H9 (cell line): ENCODE data around the gene SOX1. TPM values are rescaled to one million over a fixed set of nuclear protein-coding genes. Genes with fewer than 3 reads are reported as not detected.

Experiments
- DNase-seq: peaks from one replicate; pipeline ENCODE4 v3.0.0-alpha.2; 2017
- H2AFZ ChIP-seq: one replicate; pipeline ENCODE4 v1.6.1; 2013; ENCODE audit warnings: mild to moderate bottlenecking, low read length, control low read depth, moderate library complexity
- H2AK5ac ChIP-seq: 2 replicates; pipeline ENCODE4 v1.6.1; 2013; ENCODE audit warnings: low read length, control low read depth, mixed read lengths; ENCODE audit not compliant: insufficient read length
- H2BK120ac ChIP-seq: one replicate; pipeline ENCODE4 v1.6.1; 2013; ENCODE audit warnings: low read depth, mild to moderate bottlenecking, low read length, control low read depth, inconsistent platforms; ENCODE audit not compliant: poor library complexity, severe bottlenecking
- H2BK12ac ChIP-seq: 2 replicates; pipeline ENCODE4 v1.6.1; 2013; ENCODE audit warnings: low read length, control low read depth, mixed read lengths, low read depth; ENCODE audit not compliant: insufficient read length
- H2BK15ac ChIP-seq: 2 replicates; pipeline ENCODE4 v1.6.1; 2013; ENCODE audit warnings: low read depth, low read length, control low read depth
- H2BK20ac ChIP-seq: one replicate; pipeline ENCODE4 v1.6.1; 2013; ENCODE audit warnings: low read depth, mild to moderate bottlenecking, low read length, control low read depth, inconsistent platforms; ENCODE audit not compliant: poor library complexity, severe bottlenecking
- H2BK5ac ChIP-seq: 2 replicates; pipeline ENCODE4 v1.6.1; 2013; ENCODE audit warnings: low read length, control low read depth, mixed read lengths; ENCODE audit not compliant: insufficient read length
- H3K14ac ChIP-seq: 2 replicates; pipeline ENCODE4 v1.6.1; 2013; ENCODE audit warnings: low read length, control low read depth; ENCODE audit not compliant: insufficient read depth
- H3K18ac ChIP-seq: 2 replicates; pipeline ENCODE4 v1.6.1; 2013; ENCODE audit warnings: low read depth, mild to moderate bottlenecking, mixed read lengths, low read length, control low read depth; ENCODE audit not compliant: insufficient read length
- H3K23ac ChIP-seq: 2 replicates; pipeline ENCODE4 v1.6.1; 2013; ENCODE audit warnings: low read length, control low read depth, mixed read lengths, low read depth; ENCODE audit not compliant: insufficient read length
- H3K23me2 ChIP-seq: 2 replicates; pipeline ENCODE4 v1.6.1; 2013; ENCODE audit warnings: low read depth, mild to moderate bottlenecking, mixed read lengths, low read length, control low read depth; ENCODE audit not compliant: insufficient read length, poor library complexity, severe bottlenecking
- H3K27ac ChIP-seq: 2 replicates; pipeline ENCODE4 v1.5.1; 2013; ENCODE audit warnings: low read length, control low read depth, mixed read lengths, low read depth; ENCODE audit not compliant: insufficient read length
- H3K27me3 ChIP-seq: 2 replicates; pipeline ENCODE4 v1.6.1; 2013; ENCODE audit warnings: low read length, control low read depth, inconsistent platforms; ENCODE audit not compliant: insufficient read depth
- H3K4ac ChIP-seq: 2 replicates; pipeline ENCODE4 v1.6.1; 2013; ENCODE audit warnings: low read depth, mild to moderate bottlenecking, control low read depth, inconsistent platforms, low read length, moderate library complexity
- H3K4me1 ChIP-seq: 2 replicates; pipeline ENCODE4 v1.6.1; 2013; ENCODE audit warnings: low read length, control low read depth, inconsistent platforms; ENCODE audit not compliant: insufficient read depth
- H3K4me2 ChIP-seq: 2 replicates; pipeline ENCODE4 v1.6.1; 2013; ENCODE audit warnings: low read length, control low read depth, mixed read lengths; ENCODE audit not compliant: insufficient read length, insufficient read depth
- H3K56ac ChIP-seq: 2 replicates; pipeline ENCODE4 v1.6.1; 2013; ENCODE audit warnings: low read depth, mild to moderate bottlenecking, mixed read lengths, low read length, control low read depth; ENCODE audit not compliant: insufficient read length
- H3K79me1 ChIP-seq: 2 replicates; pipeline ENCODE4 v1.6.1; 2013; ENCODE audit warnings: low read depth, mild to moderate bottlenecking, moderate library complexity, low read length, control low read depth, inconsistent platforms; ENCODE audit not compliant: insufficient read depth, poor library complexity, severe bottlenecking
- H3K79me2 ChIP-seq: 2 replicates; pipeline ENCODE4 v1.6.1; 2013; ENCODE audit warnings: low read length, control low read depth, inconsistent platforms; ENCODE audit not compliant: insufficient read depth
- H3K9ac ChIP-seq: 2 replicates; pipeline ENCODE4 v1.6.1; 2013; ENCODE audit warnings: low read length, control low read depth, mixed read lengths; ENCODE audit not compliant: insufficient read length; ENCODE audit errors: extremely low read depth
- H3K9me3 ChIP-seq: one replicate; pipeline ENCODE4 v1.6.1; 2013; ENCODE audit warnings: low read depth, low read length, inconsistent platforms; ENCODE audit not compliant: control insufficient read depth
- H3T11ph ChIP-seq: one replicate; pipeline ENCODE4 v1.6.1; 2013; ENCODE audit warnings: mild to moderate bottlenecking, low read length, control low read depth, inconsistent platforms
- H4K20me1 ChIP-seq: one replicate; pipeline ENCODE4 v1.6.1; 2013; ENCODE audit not compliant: control insufficient read depth, insufficient read length, insufficient read depth
- H4K5ac ChIP-seq: 2 replicates; pipeline ENCODE4 v1.6.1; 2013; ENCODE audit warnings: low read depth, mild to moderate bottlenecking, mixed read lengths, low read length, control low read depth; ENCODE audit not compliant: insufficient read length
- H4K8ac ChIP-seq: replicated peaks from 2 replicates; pipeline ENCODE4 v1.6.1; 2013; ENCODE audit warnings: low read length, control low read depth, mixed read lengths, low read depth; ENCODE audit not compliant: insufficient read length
- H4K91ac ChIP-seq: 2 replicates; pipeline ENCODE4 v1.6.1; 2013; ENCODE audit warnings: low read depth, mild to moderate bottlenecking, moderate library complexity, mixed read lengths, low read length, control low read depth; ENCODE audit not compliant: insufficient read length
- H3K27ac Mint-ChIP-seq, 3 experiments: 2 replicates in 2 of 3; 3 replicates in 1 of 3; pipeline ENCODE4 v1.8.0; 2020 to 2021; ENCODE audit warnings: mixed read lengths in 3 of 3, mild to moderate bottlenecking in 1 of 3, moderate library complexity in 1 of 3
- H3K27me3 Mint-ChIP-seq: 2 replicates; pipeline ENCODE4 v1.8.0; 2021; ENCODE audit warnings: low read depth, mild to moderate bottlenecking, moderate library complexity, mixed read lengths
- H3K36me3 Mint-ChIP-seq, 3 experiments: 2 replicates in 2 of 3; 3 replicates in 1 of 3; pipeline ENCODE4 v1.8.0; 2020 to 2021; ENCODE audit warnings: low read depth in 3 of 3, mixed read lengths in 3 of 3; ENCODE audit not compliant: insufficient read depth in 1 of 3
- H3K4me1 Mint-ChIP-seq, 2 experiments: 2 replicates each; pipeline ENCODE4 v1.8.0; 2020; ENCODE audit warnings: mixed read lengths in 2 of 2
- H3K4me3 Mint-ChIP-seq, 2 experiments: 2 replicates in 1 of 2; 3 replicates in 1 of 2; pipeline ENCODE4 v1.8.0; 2020 to 2021; ENCODE audit warnings: mild to moderate bottlenecking in 2 of 2, mixed read lengths in 2 of 2, moderate library complexity in 1 of 2
- H3K9me3 Mint-ChIP-seq, 2 experiments: 2 replicates in 1 of 2; 3 replicates in 1 of 2; pipeline ENCODE4 v1.8.0; 2020; ENCODE audit warnings: mild to moderate bottlenecking in 2 of 2, mixed read lengths in 2 of 2, moderate library complexity in 1 of 2
- WGBS: extraction: QIAGEN DNeasy Blood & Tissue Kit; methylation state at CpG from one replicate; pipeline ENCODE4 v1.1.7; 2013; ENCODE audit warnings: missing lambda C conversion rate, low lambda C conversion rate, mixed read lengths; ENCODE audit not compliant: insufficient read length; ENCODE audit errors: extremely low coverage; 5-methylcytosine and 5-hydroxymethylcytosine counted together
- total RNA-seq: library from RNA; stranded (reverse); gene quantifications from 2 replicates; pipeline ENCODE4 v1.2.1, GENCODE V29; 2021
- TF ChIP-seq, protein P1 (sequence below): fragments of 200-600 bp; sonication (generic); conservative IDR thresholded peaks from 3 replicates; pipeline ENCODE4 v1.8.0; 2021; ENCODE audit warnings: antibody characterized with exemption, mild to moderate bottlenecking

Gene SOX1
- total RNA-seq, 1 experiment from 2014 or later, result 0.17 TPM

DNA sequence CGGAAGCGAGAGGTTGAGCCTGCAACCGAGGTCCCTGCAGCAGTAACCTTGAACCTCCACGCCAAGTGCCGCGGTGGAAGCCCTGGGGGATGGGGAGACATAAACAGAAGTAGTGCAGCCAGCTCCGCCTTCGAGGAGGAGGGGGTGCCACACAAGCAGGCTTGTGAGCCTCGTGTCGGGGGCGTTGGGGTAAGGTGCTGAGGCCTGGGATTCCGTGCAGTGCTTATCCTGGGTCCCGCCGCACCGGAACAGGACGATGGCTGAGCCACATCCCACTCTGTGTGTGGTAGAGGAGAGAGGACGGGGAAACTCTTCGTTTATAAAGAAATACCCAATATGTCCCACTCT lies 51.0 kb downstream of the SOX1 start:
- no peaks in the 10 kb centered on the region for H3K9me3 Mint-ChIP-seq
- TF ChIP-seq, protein P1, sequence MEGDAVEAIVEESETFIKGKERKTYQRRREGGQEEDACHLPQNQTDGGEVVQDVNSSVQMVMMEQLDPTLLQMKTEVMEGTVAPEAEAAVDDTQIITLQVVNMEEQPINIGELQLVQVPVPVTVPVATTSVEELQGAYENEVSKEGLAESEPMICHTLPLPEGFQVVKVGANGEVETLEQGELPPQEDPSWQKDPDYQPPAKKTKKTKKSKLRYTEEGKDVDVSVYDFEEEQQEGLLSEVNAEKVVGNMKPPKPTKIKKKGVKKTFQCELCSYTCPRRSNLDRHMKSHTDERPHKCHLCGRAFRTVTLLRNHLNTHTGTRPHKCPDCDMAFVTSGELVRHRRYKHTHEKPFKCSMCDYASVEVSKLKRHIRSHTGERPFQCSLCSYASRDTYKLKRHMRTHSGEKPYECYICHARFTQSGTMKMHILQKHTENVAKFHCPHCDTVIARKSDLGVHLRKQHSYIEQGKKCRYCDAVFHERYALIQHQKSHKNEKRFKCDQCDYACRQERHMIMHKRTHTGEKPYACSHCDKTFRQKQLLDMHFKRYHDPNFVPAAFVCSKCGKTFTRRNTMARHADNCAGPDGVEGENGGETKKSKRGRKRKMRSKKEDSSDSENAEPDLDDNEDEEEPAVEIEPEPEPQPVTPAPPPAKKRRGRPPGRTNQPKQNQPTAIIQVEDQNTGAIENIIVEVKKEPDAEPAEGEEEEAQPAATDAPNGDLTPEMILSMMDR, result no peak
- no CpG with 5 or more reads among the region's 18 CpGs for WGBS

More for the DNA sequence above, 51.0 kb downstream of the SOX1 start:
- Mint-ChIP-seq H3K4me1 (peaks cover 0 to 5% of the 10 kb centered on the region in 2 experiments; a peak in 1 of 4 replicates), H3K27me3 (peaks cover 60% of the 10 kb centered on the region), H3K27ac (no peak overlapping the region), H3K36me3 (no peaks in the 10 kb centered on the region), H3K4me3 (no peak overlapping the region)
- Histone ChIP-seq H3K9ac (no peak overlapping the region), H4K8ac (no peak overlapping the region), H3K14ac (no peak overlapping the region; the same call in 1 of the 2 replicates), H2BK20ac (no peak overlapping the region), H4K91ac (no peak overlapping the region), H3K27me3 (no peaks in the 10 kb centered on the region; the same call in 1 of the 2 replicates), H4K20me1 (no peaks in the 10 kb centered on the region), H3K27ac (no peak overlapping the region), H3K4me2 (no peak overlapping the region), H2AFZ (no peak overlapping the region), H3K79me1 (no peaks in the 10 kb centered on the region), H2BK12ac (no peak overlapping the region), H3K4me1 (no peaks in the 10 kb centered on the region), H2BK120ac (no peak overlapping the region), H2BK15ac (no peak overlapping the region), H3K79me2 (no peaks in the 10 kb centered on the region), H3K9me3 (no peaks in the 10 kb centered on the region), H3K23ac (no peak overlapping the region), H2AK5ac (no peak overlapping the region), H3K4ac (no peak overlapping the region), H4K5ac (no peak overlapping the region), H2BK5ac (no peak overlapping the region), H3K18ac (no peak overlapping the region), H3T11ph (no peak overlapping the region), H3K23me2 (no peaks in the 10 kb centered on the region), H3K56ac (no peak overlapping the region)
- no peak for DNase-seq
